Measurements from ENCODE around the gene DTNA.
A peak's percentile ranks its signal among the peaks of the same experiment; 100 is the strongest.
"Not testable (repeated sequence)": the region's sequence is repeated elsewhere in the genome, so short reads cannot be mapped to it uniquely, and the experiment has no call there.

Gene DTNA

GRCh38 chr18:34725737-34726136, 15.6 kb downstream of the DTNA start:
- not testable (repeated sequence) for H3K27me3 ChIP-seq (replicated peaks; ENCODE audit: control insufficient read depth, insufficient read depth, low read length); H3K9me3 ChIP-seq (ENCODE audit: control insufficient read depth, low read length); H3K4me3 ChIP-seq (ENCODE audit: low read length); DNase-seq (ENCODE audit: low read depth); H3K36me3 ChIP-seq (ENCODE audit: control insufficient read depth, insufficient read depth, low read length, severe bottlenecking); H3K9ac ChIP-seq (ENCODE audit: low read length)
- peaks cover 19% of the 10 kb centered on the region for H3K4me1 ChIP-seq (ENCODE audit: control insufficient read depth, insufficient read depth, low read length)

- Histone ChIP-seq H3K9me3 (ENCODE audit: control insufficient read depth, low read length) (no peaks in the 10 kb centered on the region), H3K9ac (ENCODE audit: low read length) (no peak overlapping the region), H3K4me3 (ENCODE audit: low read length) (no peak overlapping the region), H3K4me1 (ENCODE audit: control insufficient read depth, insufficient read depth, low read length) (peaks cover 21% of the 10 kb centered on the region), H3K27me3 (replicated peaks; ENCODE audit: control insufficient read depth, insufficient read depth, low read length) (no peaks in the 10 kb centered on the region), H3K36me3 (ENCODE audit: control insufficient read depth, insufficient read depth, low read length, severe bottlenecking) (no peaks in the 10 kb centered on the region)
- DNase-seq (ENCODE audit: low read depth): no peak
These were observed 16.3 kb downstream of the DTNA start for GRCh38 chr18:34726286-34727004.

GRCh38 chr18:34729264-34729663, 19.2 kb downstream of the DTNA start:
- no peaks in the 10 kb centered on the region for H3K36me3 ChIP-seq (ENCODE audit: control insufficient read depth, insufficient read depth, low read length, severe bottlenecking)
- peaks cover 21% of the 10 kb centered on the region for H3K4me1 ChIP-seq (ENCODE audit: control insufficient read depth, insufficient read depth, low read length)
- peak overlapping the region; percentile 22 for H3K9ac ChIP-seq (ENCODE audit: low read length)
- H3K4me3 ChIP-seq (ENCODE audit: low read length): peak overlapping the region; percentile 49
- no peaks in the 10 kb centered on the region for H3K27me3 ChIP-seq (replicated peaks; ENCODE audit: control insufficient read depth, insufficient read depth, low read length)
- H3K9me3 ChIP-seq (ENCODE audit: control insufficient read depth, low read length): no peaks in the 10 kb centered on the region
- DNase-seq (ENCODE audit: low read depth): peak; percentile 36

- DNase-seq (ENCODE audit: low read depth): no peak
- H3K4me3 ChIP-seq (ENCODE audit: low read length): peak overlapping the region; percentile 49
These were observed 19.8 kb downstream of the DTNA start for GRCh38 chr18:34729740-34730355.

GRCh38 chr18:34730774-34731173, 20.7 kb downstream of the DTNA start:
- peaks cover 21% of the 10 kb centered on the region for H3K4me1 ChIP-seq (ENCODE audit: control insufficient read depth, insufficient read depth, low read length)
- H3K9ac ChIP-seq (ENCODE audit: low read length): no peak overlapping the region
- H3K36me3 ChIP-seq (ENCODE audit: control insufficient read depth, insufficient read depth, low read length, severe bottlenecking): no peaks in the 10 kb centered on the region
- H3K4me3 ChIP-seq (ENCODE audit: low read length): no peak overlapping the region
- H3K27me3 ChIP-seq (replicated peaks; ENCODE audit: control insufficient read depth, insufficient read depth, low read length): no peaks in the 10 kb centered on the region
- H3K9me3 ChIP-seq (ENCODE audit: control insufficient read depth, low read length): no peaks in the 10 kb centered on the region
- DNase-seq (ENCODE audit: low read depth): no peak

More at GRCh38 chr18:34729740-34730355, 19.8 kb downstream of the DTNA start:
- H3K9me3 ChIP-seq (ENCODE audit: control insufficient read depth, low read length): no peaks in the 10 kb centered on the region
- no peaks in the 10 kb centered on the region for H3K27me3 ChIP-seq (replicated peaks; ENCODE audit: control insufficient read depth, insufficient read depth, low read length)
- no peaks in the 10 kb centered on the region for H3K36me3 ChIP-seq (ENCODE audit: control insufficient read depth, insufficient read depth, low read length, severe bottlenecking)
- H3K9ac ChIP-seq (ENCODE audit: low read length): peak overlapping the region; percentile 22
- peaks cover 21% of the 10 kb centered on the region for H3K4me1 ChIP-seq (ENCODE audit: control insufficient read depth, insufficient read depth, low read length)

- Histone ChIP-seq H3K27me3 (replicated peaks; ENCODE audit: control insufficient read depth, insufficient read depth, low read length) (no peaks in the 10 kb centered on the region), H3K4me3 (ENCODE audit: low read length) (no peak overlapping the region), H3K9me3 (ENCODE audit: control insufficient read depth, low read length) (no peaks in the 10 kb centered on the region), H3K9ac (ENCODE audit: low read length) (no peak overlapping the region), H3K4me1 (ENCODE audit: control insufficient read depth, insufficient read depth, low read length) (peaks cover 25% of the 10 kb centered on the region), H3K36me3 (ENCODE audit: control insufficient read depth, insufficient read depth, low read length, severe bottlenecking) (no peaks in the 10 kb centered on the region)
- DNase-seq (ENCODE audit: low read depth): no peak
These were observed 24.0 kb downstream of the DTNA start for GRCh38 chr18:34734056-34734455.

- H3K9me3 ChIP-seq (ENCODE audit: control insufficient read depth, low read length); H3K9ac ChIP-seq (ENCODE audit: low read length); H3K36me3 ChIP-seq (ENCODE audit: control insufficient read depth, insufficient read depth, low read length, severe bottlenecking); DNase-seq (ENCODE audit: low read depth); H3K4me3 ChIP-seq (ENCODE audit: low read length); H3K27me3 ChIP-seq (replicated peaks; ENCODE audit: control insufficient read depth, insufficient read depth, low read length): not testable (repeated sequence)
- H3K4me1 ChIP-seq (ENCODE audit: control insufficient read depth, insufficient read depth, low read length): peaks cover 25% of the 10 kb centered on the region
These were observed 24.4 kb downstream of the DTNA start for GRCh38 chr18:34734526-34734925.

- H3K4me1 ChIP-seq (ENCODE audit: control insufficient read depth, insufficient read depth, low read length): peaks cover 33% of the 10 kb centered on the region
- peak; percentile 54 for DNase-seq (ENCODE audit: low read depth)
- H3K9me3 ChIP-seq (ENCODE audit: control insufficient read depth, low read length): no peaks in the 10 kb centered on the region
- H3K27me3 ChIP-seq (replicated peaks; ENCODE audit: control insufficient read depth, insufficient read depth, low read length): no peaks in the 10 kb centered on the region
- H3K36me3 ChIP-seq (ENCODE audit: control insufficient read depth, insufficient read depth, low read length, severe bottlenecking): no peaks in the 10 kb centered on the region
- H3K4me3 ChIP-seq (ENCODE audit: low read length): peak overlapping the region; percentile 3
- H3K9ac ChIP-seq (ENCODE audit: low read length): no peak overlapping the region
These were observed 28.2 kb downstream of the DTNA start for GRCh38 chr18:34738175-34738894.

GRCh38 chr18:34740101-34740500, 30.0 kb downstream of the DTNA start:
- Histone ChIP-seq H3K4me3 (ENCODE audit: low read length) (no peak overlapping the region), H3K4me1 (ENCODE audit: control insufficient read depth, insufficient read depth, low read length) (peaks cover 36% of the 10 kb centered on the region), H3K27me3 (replicated peaks; ENCODE audit: control insufficient read depth, insufficient read depth, low read length) (no peaks in the 10 kb centered on the region), H3K36me3 (ENCODE audit: control insufficient read depth, insufficient read depth, low read length, severe bottlenecking) (no peaks in the 10 kb centered on the region), H3K9me3 (ENCODE audit: control insufficient read depth, low read length) (no peaks in the 10 kb centered on the region), H3K9ac (ENCODE audit: low read length) (no peak overlapping the region)
- no peak for DNase-seq (ENCODE audit: low read depth)

GRCh38 chr18:34740724-34741123, 30.6 kb downstream of the DTNA start:
- Histone ChIP-seq H3K9me3 (ENCODE audit: control insufficient read depth, low read length) (no peaks in the 10 kb centered on the region), H3K9ac (ENCODE audit: low read length) (no peak overlapping the region), H3K27me3 (replicated peaks; ENCODE audit: control insufficient read depth, insufficient read depth, low read length) (no peaks in the 10 kb centered on the region), H3K36me3 (ENCODE audit: control insufficient read depth, insufficient read depth, low read length, severe bottlenecking) (no peaks in the 10 kb centered on the region), H3K4me1 (ENCODE audit: control insufficient read depth, insufficient read depth, low read length) (peaks cover 36% of the 10 kb centered on the region), H3K4me3 (ENCODE audit: low read length) (no peak overlapping the region)
- DNase-seq (ENCODE audit: low read depth): no peak

- Histone ChIP-seq H3K4me3 (ENCODE audit: low read length) (no peak overlapping the region), H3K9ac (ENCODE audit: low read length) (no peak overlapping the region), H3K27me3 (replicated peaks; ENCODE audit: control insufficient read depth, insufficient read depth, low read length) (no peaks in the 10 kb centered on the region), H3K9me3 (ENCODE audit: control insufficient read depth, low read length) (no peaks in the 10 kb centered on the region), H3K4me1 (ENCODE audit: control insufficient read depth, insufficient read depth, low read length) (peaks cover 36% of the 10 kb centered on the region), H3K36me3 (ENCODE audit: control insufficient read depth, insufficient read depth, low read length, severe bottlenecking) (no peaks in the 10 kb centered on the region)
- DNase-seq (ENCODE audit: low read depth): peak; percentile 38
These were observed 31.3 kb downstream of the DTNA start for GRCh38 chr18:34741401-34741800.

All from adipocyte (in vitro differentiated cells).